Prostate gland (tissue), 2 donors: ENCODE results near the gene CUTA.

Experiments
- POLR2AphosphoS5 ChIP-seq: sonication (generic); formaldehyde crosslinking; IDR thresholded peaks from one replicate; pipeline ENCODE4 v1.6.1; 2017; ENCODE audit warnings: antibody characterized with exemption
- TF ChIP-seq, protein P1 (sequence below), 4 experiments: fragments of 200-600 bp in 2 of 4; fragments of 450-650 bp in 2 of 4; sonication (generic) in 2 of 4; IDR thresholded peaks; 1 replicate in 3 of 4; 2 replicates in 1 of 4; pipeline ENCODE4 v1.5.1; 2016 to 2019; ENCODE audit warnings: antibody characterized with exemption in 4 of 4, mild to moderate bottlenecking in 2 of 4, moderate library complexity in 2 of 4

GRCh38 chr6:33429750-33430052, 11.8 kb upstream of the CUTA start:
- TF ChIP-seq, protein P1, sequence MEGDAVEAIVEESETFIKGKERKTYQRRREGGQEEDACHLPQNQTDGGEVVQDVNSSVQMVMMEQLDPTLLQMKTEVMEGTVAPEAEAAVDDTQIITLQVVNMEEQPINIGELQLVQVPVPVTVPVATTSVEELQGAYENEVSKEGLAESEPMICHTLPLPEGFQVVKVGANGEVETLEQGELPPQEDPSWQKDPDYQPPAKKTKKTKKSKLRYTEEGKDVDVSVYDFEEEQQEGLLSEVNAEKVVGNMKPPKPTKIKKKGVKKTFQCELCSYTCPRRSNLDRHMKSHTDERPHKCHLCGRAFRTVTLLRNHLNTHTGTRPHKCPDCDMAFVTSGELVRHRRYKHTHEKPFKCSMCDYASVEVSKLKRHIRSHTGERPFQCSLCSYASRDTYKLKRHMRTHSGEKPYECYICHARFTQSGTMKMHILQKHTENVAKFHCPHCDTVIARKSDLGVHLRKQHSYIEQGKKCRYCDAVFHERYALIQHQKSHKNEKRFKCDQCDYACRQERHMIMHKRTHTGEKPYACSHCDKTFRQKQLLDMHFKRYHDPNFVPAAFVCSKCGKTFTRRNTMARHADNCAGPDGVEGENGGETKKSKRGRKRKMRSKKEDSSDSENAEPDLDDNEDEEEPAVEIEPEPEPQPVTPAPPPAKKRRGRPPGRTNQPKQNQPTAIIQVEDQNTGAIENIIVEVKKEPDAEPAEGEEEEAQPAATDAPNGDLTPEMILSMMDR (IDR thresholded peaks at IDR 0.05) = no peak
- peak; percentile 8 for TF ChIP-seq POLR2AphosphoS5
